MM.1S (cell line): ENCODE data around the gene PREX1.

ENCODE experiments used
- CTCF ChIP-seq: fragments of 300-600 bp; sonication (generic); IDR thresholded peaks from 2 replicates; pipeline ENCODE4 v1.5.1; 2016; ENCODE audit warnings: antibody characterized with exemption, low read length, mixed read lengths
- EZH2 ChIP-seq: fragments of 300-600 bp; sonication (generic); optimal IDR thresholded peaks from 2 replicates; pipeline ENCODE3; 2017; ENCODE audit warnings: low read depth, mild to moderate bottlenecking, antibody characterized with exemption, low read length, mixed read lengths

GRCh38 chr20:48622421-48622820 lies 205.4 kb downstream of the PREX1 start:
- TF ChIP-seq CTCF (no peak), EZH2 (no peak)
